Measurements from ENCODE around the gene ACTR1A. TPM values are rescaled to one million over a fixed set of nuclear protein-coding genes. Genes with fewer than 3 reads are reported as not detected.
"Not testable (repeated sequence)": the region's sequence is repeated elsewhere in the genome, so short reads cannot be mapped to it uniquely, and the experiment has no call there.

The ACTR1A gene
- polyA plus RNA-seq (ENCODE audit: insufficient read length) = 81.0 TPM

DNA sequence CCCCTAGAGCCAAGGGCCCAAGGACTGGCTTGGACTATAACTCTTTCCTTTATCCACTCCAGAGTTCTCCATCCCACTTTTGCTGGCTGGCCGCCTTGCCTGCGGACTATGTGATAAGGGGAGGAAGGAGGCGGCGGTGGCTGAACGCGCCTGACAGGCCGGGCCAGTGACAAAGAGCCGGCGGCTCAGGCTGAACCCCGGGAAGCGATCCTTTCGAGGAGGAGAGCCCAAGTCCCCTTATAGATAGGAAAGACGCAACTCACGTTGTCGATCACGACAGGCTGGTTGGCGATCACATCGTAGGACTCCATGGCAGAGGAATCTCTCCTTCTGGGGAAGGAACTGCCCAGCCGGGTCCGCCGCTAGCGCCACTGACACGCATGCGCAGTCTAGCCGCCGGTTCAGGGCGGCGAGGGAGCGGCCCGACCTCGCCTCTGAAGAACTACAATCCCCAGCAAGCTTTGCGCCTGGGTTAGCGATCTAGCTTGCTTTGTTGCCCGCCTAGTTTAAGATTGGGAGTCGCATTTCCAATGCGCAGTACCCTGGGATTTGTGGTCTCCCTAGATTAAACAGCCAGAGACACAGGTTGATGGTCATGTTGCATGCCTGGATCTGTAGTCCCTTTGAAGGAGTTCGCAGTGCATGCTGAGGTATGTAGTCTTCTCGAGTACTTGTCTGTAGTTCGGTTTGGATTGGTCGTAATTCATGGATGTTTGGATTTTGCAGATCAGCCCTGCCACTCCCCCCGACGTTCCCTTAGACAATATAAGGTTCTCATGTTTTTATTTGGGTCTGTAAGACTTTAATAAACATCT lies at the start of gene ACTR1A:
TSS of gene ACTR1A (minus strand) at position 376 of the 815 bp plus-strand sequence. CDS start at position 311, 65 bp downstream.
- DNase-seq = peak; percentile 96

DNA sequence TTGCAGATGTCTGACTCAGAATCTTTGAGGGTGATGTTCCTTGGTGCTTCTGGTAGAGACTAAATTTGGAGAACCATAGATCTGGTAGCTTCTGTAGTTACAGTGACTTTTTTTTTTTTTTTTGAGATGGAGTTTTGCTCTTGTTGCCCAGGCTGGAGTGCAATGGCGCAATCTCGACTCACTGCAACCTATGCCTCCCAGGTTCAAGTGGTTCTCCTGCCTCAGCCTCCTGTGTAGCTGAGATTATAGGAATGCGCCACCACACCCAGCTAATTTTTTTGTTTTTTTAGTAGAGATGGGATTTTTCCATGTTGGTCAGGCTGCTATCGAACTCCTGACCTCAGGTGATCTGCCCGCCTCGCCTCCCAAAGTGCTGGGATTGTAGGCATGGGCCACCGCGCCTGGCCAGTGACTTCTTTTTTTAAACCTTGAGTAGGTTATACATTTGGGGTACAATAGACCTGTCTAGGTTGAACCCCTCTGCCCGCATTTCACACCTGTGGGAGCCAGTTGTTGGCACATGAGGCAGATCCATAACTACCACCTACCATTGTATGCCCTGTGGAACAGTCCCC lies 48.2 kb upstream of the ACTR1A start:
- no peak for DNase-seq

DNA sequence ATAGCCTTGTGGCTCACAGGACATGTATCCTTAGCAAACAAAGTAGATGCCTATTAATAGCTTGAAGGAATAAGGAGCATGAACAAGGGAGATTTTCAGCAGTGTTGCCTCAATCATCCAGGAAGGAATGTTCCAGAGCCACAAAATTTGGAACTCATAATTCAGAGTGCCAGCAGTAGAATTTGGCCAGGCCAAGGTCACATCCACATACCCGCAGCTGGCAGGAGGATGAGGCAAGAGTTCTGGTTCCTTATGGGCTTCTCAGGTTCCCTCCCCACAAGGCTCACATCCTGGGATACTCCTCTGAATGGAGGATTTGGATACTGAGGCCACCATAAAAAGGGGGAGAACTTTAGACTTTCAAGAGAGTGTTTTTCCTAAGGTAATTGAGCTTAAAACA lies 47.0 kb upstream of the ACTR1A start:
- no peak for DNase-seq

DNA sequence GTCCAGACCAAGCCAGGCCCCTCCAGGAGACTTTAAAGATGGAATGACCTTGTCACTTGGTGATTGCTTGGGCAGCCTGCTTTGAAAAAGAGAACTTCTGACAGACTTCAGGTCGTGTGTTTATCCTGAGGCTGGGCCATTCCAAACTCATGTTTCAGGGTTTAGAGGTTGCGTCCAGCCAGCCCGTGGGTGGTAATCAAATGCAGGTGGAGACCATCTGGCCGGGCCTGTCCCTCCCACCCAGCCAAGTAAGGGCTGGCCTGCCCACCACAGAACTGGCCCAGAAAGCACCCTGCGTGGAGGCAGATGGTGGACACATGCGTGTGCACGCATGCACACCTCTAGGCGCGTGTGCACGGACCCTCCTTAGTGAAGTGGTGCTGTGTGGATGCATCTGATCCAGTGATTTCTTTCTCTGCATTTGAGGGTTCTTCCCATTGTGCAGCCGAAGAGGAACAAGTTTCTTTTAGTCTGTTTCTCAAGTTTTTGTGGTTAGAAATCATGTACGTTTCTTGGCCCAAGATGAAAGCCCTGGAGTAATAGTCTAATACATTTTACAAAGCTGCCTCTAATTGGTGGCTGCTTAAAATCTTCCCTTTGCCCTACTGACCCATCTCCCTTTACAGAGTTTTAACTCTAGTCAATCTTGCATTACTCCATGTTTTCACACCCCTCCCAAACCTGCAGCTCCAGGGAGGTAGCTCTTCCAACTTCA lies 44.3 kb upstream of the ACTR1A start:
- no peak for DNase-seq

DNA sequence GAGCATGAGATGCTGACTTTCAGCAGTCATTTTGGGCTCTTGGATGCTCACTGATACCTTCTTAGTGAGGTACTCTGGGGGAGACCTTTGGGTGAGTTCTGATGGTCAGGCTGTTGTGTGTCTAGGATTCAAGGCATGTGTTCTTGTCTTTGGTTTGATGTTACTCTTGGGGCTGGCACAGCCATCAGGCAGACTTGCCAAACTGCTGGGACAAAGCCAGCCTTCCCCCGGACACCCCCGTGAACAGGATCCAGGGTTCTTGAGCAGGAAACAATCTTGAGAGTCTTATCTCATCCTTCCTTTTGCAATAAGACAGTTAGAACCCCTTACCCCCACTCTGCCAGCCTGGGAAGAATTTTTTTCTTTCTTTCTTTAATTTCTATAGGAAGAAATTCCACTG lies 43.5 kb upstream of the ACTR1A start:
- no peak for DNase-seq

DNA sequence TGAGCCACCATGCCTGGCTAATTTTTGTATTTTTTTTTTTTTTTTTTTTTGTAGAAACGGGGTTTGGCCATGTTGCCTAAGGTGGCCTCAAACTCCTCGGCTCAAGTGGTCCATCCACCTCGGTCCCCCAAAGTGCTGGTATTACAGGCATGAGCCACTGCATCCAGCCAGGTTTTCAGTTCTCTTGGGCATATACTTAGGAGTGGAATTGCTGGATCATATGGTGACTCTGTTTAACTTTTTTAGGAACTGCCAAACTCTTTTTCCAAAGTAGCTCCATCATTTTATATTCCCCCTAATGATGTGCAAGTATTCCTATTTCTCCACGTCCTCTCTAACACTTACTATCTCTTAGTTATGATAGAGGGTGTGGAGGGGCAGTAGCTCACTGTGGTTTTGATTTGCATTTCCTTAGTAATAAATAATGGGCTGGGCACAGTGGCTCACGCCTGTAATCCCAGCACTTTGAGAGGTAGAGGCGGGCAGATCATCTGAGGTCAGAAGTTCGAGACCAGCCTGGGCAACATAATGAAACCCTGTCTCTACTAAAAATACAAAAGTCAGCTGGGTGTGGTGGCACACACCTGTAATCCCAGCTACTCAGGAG lies 42.9 kb upstream of the ACTR1A start:
- DNase-seq = no peak

DNA sequence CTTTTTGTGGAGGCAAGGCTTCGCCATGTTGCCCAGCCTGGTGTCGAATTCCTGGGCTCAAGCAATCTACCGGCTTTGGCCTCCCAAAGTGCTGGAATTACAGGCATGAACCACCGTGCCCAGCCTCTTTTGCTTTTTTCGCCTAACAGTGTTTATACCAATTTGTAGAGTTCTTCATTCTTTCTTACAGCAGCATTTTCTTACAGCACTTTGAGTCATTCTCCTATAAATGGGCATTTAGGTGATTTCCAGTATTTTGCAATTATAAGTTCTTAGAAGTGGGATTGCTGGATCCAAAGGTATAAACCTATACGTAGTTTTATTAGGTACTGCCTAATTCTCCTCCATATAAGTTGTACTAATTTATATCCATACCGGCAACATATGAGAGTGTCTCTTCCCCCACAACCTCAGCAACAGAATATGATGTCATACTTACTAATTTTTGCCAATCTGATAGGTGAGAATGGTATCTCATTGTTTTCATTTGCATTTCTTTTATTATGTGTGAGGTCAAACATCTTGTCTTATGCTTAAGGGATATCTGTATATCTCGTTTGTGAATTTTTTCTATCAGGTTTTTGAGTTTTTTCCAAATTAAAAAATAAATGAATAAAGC lies 40.4 kb upstream of the ACTR1A start:
- no peak for DNase-seq

DNA sequence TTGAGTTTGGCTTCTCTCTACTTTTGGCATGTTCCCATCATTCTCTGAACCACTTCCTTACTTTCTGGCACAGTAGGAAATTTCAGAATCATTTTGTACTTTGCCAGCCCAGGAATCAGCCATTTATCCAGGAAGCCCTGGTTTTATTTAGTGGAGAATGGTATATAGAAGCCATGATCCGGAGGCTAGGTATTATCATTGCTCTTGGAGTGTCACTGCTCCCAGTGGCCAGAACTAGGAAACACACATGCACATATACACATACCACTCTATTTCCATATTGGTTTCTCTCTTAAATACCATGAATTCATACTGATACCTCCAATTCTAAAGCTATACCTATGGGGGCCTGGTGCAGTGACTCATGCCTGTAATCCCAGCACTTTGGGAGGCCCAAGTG lies 37.5 kb upstream of the ACTR1A start:
- DNase-seq = no peak

DNA sequence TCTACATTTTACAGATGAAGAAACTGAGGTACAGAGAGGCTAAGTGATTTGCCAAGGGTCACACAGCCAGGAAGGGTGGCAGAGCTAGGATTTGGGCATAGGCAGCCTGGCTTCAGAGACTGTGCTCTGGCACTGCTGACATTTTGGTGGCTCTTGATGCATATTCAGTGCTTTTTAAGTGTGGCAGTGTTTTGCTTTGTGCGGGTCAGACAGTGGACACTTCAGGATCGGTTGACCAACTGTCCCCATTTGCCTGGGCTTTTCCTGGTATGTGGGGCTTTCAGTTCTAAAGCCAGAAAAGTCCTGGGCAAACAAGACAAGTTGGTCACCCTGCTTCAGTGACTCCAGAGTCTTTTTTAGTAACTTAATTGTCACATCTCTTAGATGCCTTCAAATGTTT lies 36.3 kb upstream of the ACTR1A start:
- no peak for DNase-seq

DNA sequence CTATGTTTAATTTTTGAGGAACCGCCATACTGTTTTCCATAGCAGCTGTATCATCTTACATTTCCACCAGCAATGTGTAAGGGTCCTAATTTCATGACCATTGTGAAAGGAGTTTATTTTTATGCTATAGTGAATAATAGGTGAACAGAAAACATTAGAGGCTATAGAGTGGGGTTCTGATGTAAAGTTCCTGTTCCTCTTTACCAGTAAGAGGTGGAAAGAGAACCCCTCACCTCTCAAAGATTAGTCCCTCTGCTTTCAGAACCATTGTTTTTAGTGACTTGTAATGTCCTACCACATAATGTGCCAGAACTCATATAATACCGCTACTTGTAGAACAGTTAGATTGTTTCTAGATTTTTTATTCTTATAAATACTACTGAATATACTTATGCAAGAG lies 35.4 kb upstream of the ACTR1A start:
- no peak for DNase-seq

DNA sequence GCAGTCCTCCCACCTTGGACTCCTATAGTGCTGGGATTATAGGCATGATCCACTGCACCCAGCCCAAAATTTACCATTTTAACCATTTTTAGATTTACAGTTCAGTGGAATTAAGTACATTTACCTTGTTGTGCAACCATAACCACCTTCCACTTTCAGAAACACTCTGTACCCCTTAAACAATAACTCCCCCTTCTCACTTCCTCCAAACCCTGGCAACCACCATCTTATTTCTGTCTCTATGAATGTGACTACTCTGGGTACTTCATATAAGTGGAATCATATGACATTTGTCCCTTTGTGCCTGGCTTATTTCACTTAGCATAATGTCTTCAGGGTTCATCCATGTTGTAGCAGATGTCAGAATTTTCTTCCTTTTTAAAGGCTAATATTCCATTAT lies 34.9 kb upstream of the ACTR1A start:
- no peak for DNase-seq

DNA sequence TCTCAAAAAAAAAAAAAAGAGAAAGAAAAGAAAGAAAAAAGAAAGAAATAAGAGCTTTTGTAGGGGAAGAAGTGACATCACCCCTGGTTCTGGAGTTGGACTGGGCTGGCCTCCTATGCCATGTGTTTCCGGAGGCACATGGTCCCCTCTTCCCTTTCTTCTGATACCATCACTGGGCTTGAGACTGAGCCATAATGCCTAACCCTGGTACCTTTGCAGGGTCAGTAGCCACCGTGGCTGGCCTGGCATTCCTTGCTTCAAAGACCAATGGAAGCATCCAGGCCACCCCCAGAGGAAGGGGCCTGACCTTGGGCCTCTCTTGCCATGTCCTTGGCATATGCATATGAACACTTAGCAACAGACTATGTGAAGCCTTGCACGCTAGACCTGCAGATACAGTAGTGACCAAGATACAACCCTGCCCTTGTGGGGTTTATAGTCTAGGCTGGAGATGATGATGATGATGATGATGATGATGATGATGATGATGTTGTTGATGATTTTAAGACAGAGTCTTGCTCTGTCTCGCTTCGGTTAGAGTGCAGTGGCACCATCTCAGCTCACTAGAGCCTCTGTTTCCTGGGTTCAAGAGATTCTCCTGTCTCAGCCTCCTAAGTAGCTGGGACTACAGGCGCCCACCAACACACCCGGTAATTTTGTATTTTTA lies 33.1 kb upstream of the ACTR1A start:
- no peak for DNase-seq

DNA sequence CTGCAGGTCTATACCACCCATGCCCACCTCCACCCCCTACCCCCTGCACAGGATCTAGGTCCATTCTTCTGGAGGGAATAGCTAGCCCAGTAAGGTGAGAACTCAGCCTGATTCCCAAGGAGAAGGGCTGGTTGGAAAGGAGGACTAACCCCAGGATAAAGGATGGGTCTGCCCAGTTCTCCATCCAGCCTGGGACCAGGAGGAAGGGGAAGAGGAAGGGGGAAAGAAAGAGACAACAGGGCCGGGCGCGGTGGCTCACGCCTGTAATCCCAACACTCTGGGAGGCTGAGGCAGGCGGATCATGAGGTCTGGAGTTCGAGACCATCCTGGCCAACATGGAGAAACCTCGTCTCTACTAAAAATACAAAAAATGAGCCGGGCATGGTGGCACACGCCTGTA lies 32.5 kb upstream of the ACTR1A start:
- DNase-seq = not testable (repeated sequence)

DNA sequence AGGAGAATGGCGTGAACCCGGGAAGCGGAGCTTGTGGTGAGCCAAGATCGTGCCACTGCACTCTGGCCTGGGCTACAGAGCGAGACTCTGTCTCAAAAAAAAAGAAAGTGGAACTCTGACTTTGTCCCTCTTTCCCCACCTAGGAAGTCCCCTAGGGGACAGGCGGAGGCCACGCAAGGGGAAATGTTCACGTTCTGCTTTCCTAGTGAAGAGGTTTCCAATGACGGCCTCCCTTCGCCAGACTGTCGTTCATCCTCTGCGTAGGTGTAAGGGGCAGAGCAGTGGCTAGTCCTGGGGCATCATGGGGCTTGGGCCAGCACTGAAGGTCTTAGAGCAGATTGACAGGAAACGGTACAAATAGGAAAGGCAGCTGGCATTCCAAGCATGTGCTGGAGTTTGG lies 31.8 kb upstream of the ACTR1A start:
- DNase-seq = no peak

DNA sequence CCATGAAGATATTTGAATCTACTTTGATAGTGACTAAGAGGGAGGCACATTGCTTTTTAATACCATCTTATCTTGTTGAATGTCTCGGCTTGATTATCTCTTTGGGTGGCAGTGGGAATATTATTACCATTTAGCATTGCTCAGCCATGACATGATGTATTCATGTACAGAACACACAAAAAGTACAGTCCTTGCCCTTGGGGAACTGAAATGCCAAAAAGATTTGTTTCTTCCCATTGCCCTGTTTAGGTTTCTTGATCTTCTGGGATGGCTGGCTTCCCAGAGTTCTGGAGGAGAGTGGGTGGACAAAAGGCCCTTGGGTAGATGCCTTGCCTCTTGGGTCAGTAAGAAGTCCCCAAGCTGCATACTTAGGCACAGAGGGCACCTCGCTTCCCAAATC lies 25.0 kb upstream of the ACTR1A start:
- no peak for DNase-seq

DNA sequence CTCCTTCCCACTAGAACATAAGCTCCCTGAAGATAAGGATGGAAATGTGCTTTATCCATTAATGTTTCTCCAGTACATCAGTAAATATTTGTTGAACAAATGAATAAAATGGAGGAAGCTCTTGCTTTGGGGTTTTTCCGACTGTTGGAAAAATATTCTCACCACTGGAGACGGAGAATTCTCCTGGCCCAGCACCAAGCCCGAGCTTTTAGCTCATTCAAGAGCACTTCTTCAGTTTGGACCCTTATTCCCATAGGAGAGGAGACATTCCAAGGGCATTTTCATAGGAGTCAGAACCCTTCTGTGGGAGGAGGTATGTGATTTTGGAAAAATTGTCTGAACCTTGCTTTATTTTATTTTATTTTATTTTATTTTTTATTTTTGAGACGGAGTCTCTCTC lies 22.2 kb upstream of the ACTR1A start:
- DNase-seq = no peak

DNA sequence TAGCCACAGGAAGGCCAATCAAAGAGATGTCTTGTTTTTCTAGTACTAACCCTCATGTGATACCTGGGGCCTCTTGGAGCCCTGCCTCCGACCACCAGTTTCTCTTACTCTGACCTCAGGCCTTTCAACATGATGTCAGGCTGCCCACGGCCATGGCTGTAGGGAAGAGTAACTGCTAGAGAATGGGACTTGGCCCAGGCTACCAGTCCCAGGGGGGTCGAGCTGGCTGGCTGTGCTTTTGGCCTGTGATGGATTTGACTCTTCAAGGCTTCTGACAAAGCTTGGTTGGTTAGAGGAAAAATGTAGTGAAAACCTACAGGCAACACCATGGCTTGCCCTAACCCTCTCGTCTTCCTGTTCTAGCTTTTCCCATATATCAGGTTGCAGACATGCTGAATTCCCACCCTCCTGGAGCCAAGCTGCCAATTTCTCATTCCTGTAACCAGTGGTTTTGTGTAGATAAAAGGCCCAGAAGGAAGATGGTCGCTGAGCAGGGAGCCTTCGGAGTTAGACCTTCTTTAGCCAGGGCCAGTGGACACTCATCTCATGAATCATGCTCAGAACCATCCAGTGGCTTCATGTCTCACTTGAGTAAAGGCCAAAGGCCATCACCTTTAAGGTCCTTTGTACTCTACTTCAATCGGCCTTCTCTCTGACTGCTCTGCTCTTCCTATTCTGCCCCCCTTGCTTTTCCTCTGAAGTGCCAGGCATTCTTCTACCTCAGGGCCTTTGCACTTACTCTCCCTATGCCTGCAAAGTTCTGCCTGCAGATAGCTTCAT lies 20.9 kb upstream of the ACTR1A start:
- DNase-seq = no peak

DNA sequence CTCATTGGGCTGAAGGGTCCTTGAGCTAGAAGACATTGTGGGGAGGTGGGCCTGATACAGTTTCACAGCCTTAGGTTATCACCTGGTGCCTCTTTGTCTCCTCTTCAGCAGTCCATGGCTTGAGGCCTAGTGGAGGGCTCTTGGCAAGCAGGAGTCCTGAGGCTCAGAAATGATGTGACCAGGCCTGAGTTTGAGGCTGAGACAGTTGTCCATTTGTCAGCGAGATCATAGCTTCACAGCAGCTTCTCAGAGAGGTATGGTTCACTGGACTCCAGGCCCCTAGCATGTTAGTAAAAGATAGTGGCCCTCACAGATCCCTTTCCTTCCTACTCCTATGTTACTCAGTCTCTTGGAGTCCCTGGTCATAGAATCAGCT lies 20.4 kb upstream of the ACTR1A start:
- DNase-seq = no peak

DNA sequence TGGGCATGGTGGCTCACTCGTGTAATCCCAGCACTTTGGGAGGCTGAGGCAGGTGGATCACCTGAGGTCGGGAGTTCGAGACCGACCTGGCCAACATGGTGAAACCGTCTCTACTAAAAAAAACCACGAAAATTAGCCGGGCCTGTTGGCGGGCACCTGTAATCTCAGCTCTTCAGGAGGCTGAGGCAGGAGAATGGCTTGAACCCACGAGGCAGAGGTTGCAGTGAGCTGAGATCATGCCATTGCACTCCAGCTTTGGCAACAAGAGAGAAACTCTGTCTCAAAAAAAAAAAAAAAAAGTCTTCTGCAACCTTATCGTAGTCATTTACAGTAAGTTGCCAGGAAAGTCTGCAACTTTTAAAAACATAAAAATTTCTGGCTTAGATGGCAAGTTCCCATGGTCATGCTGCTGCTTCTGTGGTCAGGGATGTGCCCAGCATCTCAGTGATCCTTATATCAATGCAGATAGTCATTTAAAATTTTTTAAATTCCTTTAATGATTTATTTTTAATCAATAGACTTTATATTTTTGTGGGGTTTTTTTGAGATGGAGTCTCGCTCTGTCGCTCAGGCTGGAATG lies 16.8 kb upstream of the ACTR1A start:
- DNase-seq = no peak

DNA sequence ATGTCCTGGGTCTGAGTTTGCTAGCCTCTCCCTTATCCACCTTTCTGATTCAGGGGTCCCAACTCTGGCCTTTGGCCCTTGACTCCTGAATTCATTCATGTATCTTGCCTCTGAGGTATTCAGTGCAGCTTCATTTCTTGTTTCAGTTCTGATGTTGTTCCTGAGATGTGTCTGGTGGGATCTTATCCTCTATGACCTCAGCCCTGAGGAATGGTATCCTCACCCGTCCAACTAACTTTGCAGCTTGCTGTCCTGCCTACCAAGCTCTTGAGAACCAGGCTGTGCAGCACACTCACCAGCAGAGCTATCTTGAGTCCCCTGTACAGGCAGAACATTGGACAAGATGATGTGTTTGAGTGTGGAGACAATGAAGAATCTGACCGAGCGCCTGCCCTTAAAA lies 15.0 kb upstream of the ACTR1A start:
- DNase-seq = no peak

DNA sequence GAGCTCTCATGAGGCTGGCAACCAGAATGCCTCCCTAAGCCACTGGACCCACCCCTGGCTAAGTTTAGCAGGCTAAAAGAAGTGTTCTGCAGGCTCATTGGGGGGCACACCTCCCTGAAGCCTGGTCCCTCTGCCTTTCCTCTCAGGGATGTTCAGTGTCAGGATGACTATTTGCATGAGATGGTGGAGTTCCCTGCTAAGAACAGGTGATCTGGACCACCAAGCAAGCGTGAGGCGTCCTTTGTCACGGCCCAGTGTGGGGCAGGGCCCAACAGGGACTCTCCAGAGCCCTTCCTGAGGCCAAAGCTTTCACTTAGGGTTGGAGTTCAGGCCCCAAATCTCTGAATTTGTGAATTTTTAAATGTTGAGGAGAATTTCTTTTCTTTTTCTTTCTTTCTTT lies 13.2 kb upstream of the ACTR1A start:
- no peak for DNase-seq
